Stimulated activated CD8-positive, alpha-beta memory T cell treated with anti-CD3 and anti-CD28 coated beads, Interleukin-12 subunit alpha, Interleukin-12 subunit beta, amount 100 ng/mL, for 4 hours (primary cell): ENCODE measurements around the gene MAPK9.
A peak's percentile ranks its signal among the peaks of the same experiment; 100 is the strongest.
"Not testable (repeated sequence)": the region's sequence is repeated elsewhere in the genome, so short reads cannot be mapped to it uniquely, and the experiment has no call there.

Experiments
- DNase-seq: peaks from one replicate; pipeline ENCODE4 v3.0.0-alpha.2; 2020; ENCODE audit warnings: low read depth

Gene MAPK9

GRCh38 chr5:180235077-180235476 is 56.8 kb downstream of the MAPK9 start:
- no peak for DNase-seq

GRCh38 chr5:180234271-180234670 is 57.6 kb downstream of the MAPK9 start:
- DNase-seq, result no peak

- no peak for DNase-seq
These were observed 58.2 kb downstream of the MAPK9 start for GRCh38 chr5:180233729-180234128.

GRCh38 chr5:180230017-180230416 is 61.9 kb downstream of the MAPK9 start:
- no peak for DNase-seq

GRCh38 chr5:180222056-180222455 is 69.8 kb downstream of the MAPK9 start:
- DNase-seq, result no peak

GRCh38 chr5:180217797-180218196 is 74.1 kb downstream of the MAPK9 start:
- DNase-seq, result no peak

- DNase-seq, result no peak
These were observed 75.2 kb downstream of the MAPK9 start for GRCh38 chr5:180216646-180217171.

- DNase-seq, result no peak
These were observed 75.9 kb downstream of the MAPK9 start for GRCh38 chr5:180215783-180216630.

- no peak for DNase-seq
These were observed 76.8 kb downstream of the MAPK9 start for GRCh38 chr5:180214870-180215770.

- no peak for DNase-seq
These were observed 78.2 kb downstream of the MAPK9 start for GRCh38 chr5:180213657-180214207.

GRCh38 chr5:180213256-180213600 is 78.7 kb downstream of the MAPK9 start:
- DNase-seq, result no peak

GRCh38 chr5:180212363-180213255 is 79.3 kb downstream of the MAPK9 start:
- DNase-seq, result no peak

GRCh38 chr5:180211761-180212035 is 80.2 kb downstream of the MAPK9 start:
- DNase-seq, result no peak

GRCh38 chr5:180210961-180211760 is 80.7 kb downstream of the MAPK9 start:
- DNase-seq, result no peak

GRCh38 chr5:180210077-180210476 is 81.8 kb downstream of the MAPK9 start:
- not testable (repeated sequence) for DNase-seq

- peak; percentile 35 for DNase-seq
These were observed 82.7 kb downstream of the MAPK9 start, which contains the start of gene RASGEF1C for GRCh38 chr5:180209137-180209581. TSS of gene RASGEF1C (minus strand) at chr5:180209211. CDS start at chr5:180138052, 71,159 bp downstream.

GRCh38 chr5:180208435-180209081 is 83.3 kb downstream of the MAPK9 start:
- no peak for DNase-seq

GRCh38 chr5:180208038-180208434 is 83.8 kb downstream of the MAPK9 start:
- no peak for DNase-seq

- no peak for DNase-seq
These were observed 84.3 kb downstream of the MAPK9 start for GRCh38 chr5:180207593-180207992.

GRCh38 chr5:180206993-180207392 is 84.9 kb downstream of the MAPK9 start:
- DNase-seq, result no peak
